ENCODE measurements around the gene TPK1. TPM values are rescaled to one million over a fixed set of nuclear protein-coding genes. Genes with fewer than 3 reads are reported as not detected.

Gene TPK1
- total and polyA plus RNA-seq, 2 of the 13 experiments (the other 11 are each of a cell fraction or from before 2014, with no cell fraction given) = 1.0 to 1.2 TPM

- TF ChIP-seq ZNF407 (CRISPR knock-in tag; IDR thresholded peaks at IDR 0.05; ENCODE audit: not compliant biosample characterization) (no peak), GATAD2A (CRISPR knock-in tag; IDR thresholded peaks at IDR 0.05) (no peak), ZNF574 (CRISPR knock-in tag; IDR thresholded peaks at IDR 0.05) (no peak), DR1 (CRISPR knock-in tag; IDR thresholded peaks at IDR 0.05) (no peak), ZNF605 (CRISPR knock-in tag; IDR thresholded peaks at IDR 0.05) (no peak), PHB2 (IDR thresholded peaks at IDR 0.05; ENCODE audit: partially characterized antibody) (no peak), SNAI1 (CRISPR knock-in tag; IDR thresholded peaks at IDR 0.05; ENCODE audit: borderline replicate concordance) (no peak)
These were observed 106.6 kb downstream of the TPK1 start (continued) for GRCh38 chr7:144729226-144729625.

All from HepG2 (cell line).